Left renal cortex interstitium (tissue), 4 donors: ENCODE measurements around the gene HID1. TPM values are rescaled to one million over a fixed set of nuclear protein-coding genes. Genes with fewer than 3 reads are reported as not detected.
"Not testable (repeated sequence)": the region's sequence is repeated elsewhere in the genome, so short reads cannot be mapped to it uniquely, and the experiment has no call there.

ENCODE experiments used
- DNase-seq, 4 donors: peaks; one replicate each; pipeline ENCODE4 v3.0.0-alpha.2; 2013; ENCODE audit warnings: low read depth in 4 of 4, low spot score in 2 of 4, missing footprints in 1 of 4
- polyA plus RNA-seq, 4 donors: library from polyadenylated mRNA; unstranded; fragments of 120-200 nt; gene quantifications; one replicate each; pipeline ENCODE4 v1.2.1, GENCODE V29; 2013; ENCODE audit not compliant: insufficient read length in 4 of 4

Gene HID1
- polyA plus RNA-seq, 4 donors, result 11.6 to 19.1 (median 13.5) TPM

DNA sequence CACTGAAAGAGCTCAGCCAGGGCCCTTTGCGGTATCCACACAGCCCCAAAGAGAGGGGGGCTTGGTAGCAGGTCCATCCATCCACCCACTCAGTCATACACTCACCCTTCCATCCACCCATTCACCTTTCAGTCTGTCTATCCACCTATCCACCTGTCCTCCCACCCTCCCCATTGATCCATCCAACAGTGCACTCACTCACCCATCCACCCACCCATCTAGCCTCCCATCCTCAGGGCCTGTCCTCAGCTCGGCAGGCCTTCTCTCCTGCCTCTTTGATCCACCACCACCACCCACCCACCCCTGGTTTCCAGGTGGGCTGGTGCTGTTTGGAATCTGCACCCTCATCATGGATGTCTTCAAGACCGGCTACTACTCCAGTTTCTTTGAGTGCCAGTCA, 47.3 kb downstream of the HID1 start:
- no peak for DNase-seq

DNA sequence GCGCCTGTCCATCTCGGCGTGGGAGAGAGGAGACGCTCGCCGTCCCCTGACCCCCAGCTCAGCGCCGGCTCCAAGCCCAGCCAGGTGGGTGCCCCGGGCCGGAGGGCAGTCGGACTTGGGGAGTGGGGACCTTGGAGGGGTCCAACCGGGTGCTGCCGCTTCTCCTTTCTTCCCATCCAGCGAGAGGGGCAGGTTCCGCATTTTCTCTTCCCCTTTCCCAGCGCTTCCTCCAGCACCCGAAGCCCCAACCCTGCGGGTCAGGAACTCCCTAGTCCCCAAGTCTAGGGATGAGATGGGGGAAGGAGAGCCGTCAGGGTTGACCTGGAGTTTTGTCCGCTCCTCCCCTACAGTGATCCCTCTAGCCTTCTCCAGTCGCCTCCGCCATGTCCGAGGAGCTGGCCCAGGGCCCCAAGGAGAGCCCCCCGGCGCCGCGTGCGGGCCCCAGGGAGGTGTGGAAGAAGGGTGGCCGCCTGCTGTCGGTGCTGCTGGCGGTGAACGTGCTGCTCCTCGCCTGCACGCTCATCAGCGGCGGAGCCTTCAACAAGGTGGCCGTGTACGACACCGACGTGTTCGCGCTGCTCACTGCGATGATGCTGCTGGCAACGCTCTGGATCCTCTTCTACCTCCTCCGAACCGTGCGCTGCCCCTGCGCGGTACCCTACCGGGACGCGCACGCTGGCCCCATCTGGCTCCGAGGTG, 48.2 kb downstream of the HID1 start, which contains the start of gene OTOP2:
OTOP2 (plus strand) TSS at position 24 of the 699 bp plus-strand sequence; CDS start at position 384, 360 bp downstream.
- DNase-seq, result no peak

DNA sequence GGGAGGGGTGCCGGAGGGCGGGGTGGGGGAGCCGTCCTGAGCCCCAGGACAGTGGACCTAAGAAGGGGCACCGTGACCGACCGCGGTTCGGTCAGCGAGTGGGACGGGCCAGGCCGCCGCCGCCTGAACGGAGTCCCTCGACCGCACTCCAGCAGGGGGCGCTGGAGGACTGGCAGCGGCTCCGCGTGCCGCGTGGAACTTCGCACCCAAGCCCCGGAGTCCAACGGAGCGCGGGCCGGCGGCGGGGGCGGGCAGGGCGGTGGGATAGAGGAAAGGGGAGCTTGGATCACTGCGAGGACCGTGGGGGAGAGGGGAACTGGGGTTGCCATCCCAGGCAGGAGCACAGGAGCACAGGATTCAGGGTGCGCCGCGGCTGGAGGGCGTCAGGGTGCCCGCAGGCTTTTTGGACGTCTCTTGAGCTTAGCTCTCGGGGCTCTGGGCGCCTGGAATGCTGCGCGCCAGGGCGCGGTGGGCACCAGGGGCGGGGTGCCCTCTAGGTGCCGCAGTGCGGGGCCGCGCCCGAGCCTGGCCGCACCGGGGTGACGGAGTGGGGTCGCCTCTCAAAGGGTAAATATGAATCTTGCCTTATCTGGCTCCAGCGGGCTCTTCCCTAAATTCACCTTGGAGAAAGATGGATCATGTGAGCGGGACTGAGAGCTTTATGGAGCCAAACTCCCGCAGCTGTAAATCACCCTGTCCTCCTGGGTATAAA, 48.9 kb downstream of the HID1 start:
- no peak for DNase-seq

DNA sequence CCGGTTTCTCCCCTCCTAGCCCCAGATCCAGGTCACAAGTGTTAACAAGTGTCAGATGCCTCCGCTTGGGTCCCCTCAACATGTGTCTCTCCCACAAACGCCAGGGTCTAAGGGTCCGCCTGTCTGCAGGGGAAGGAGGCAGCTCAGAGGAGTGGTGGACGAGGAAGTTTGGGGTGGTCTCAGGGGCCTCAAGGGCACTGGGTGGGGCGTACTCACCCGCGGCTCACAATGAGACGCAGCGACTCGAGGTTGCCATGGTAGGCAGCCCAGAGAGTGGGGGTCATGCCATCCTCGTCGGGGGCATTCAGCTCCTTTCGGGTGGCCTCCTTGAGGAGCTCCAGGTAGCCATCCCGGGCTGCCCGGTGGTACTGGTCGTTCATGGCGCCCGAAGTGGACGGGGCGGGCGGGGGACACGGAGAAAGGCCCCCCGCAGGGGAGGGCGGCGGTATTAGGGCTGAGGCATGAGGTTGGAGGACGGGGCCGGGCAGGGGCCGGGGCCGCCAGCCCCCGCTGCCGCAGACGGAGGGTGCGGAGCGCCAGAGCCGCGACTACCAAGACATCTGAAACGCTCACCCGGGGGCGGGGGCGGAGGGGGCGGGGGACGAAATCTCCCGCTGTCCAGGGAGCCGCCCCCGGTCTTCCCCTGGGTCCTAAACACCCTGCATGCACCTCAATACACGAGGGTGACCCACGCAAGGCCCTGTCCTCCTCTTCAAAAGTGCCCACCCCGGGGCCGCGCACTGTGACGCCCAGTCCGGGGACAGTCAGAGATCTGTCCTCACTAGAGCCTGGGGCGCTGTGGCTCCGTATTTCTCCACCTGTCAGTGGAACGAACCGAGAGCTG, 49.6 kb downstream of the HID1 start, which contains the start of gene USH1G:
USH1G (minus strand) TSS at position 562 of the 844 bp plus-strand sequence; CDS start at position 380, 182 bp downstream.
- no peak for DNase-seq

DNA sequence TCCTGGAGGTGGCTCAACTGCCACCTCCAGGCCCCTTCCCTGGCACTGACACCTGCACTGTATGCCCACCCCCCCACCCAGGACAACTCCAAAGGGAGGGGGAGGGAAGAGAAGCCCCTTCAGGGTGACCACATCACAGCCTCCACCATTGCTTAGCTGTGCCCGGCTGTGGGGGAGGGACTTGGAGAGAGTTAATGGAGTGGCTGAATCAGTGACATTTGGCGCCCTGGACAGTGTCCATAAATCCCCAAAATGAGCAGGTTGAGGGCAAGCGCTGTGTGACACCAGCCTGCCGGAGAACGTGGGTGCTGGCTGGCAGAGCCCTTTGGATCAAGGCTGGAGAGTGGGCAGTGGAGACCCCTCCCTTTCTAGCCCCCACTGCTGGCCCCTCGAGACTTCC, 50.4 kb downstream of the HID1 start:
- DNase-seq, result no peak

DNA sequence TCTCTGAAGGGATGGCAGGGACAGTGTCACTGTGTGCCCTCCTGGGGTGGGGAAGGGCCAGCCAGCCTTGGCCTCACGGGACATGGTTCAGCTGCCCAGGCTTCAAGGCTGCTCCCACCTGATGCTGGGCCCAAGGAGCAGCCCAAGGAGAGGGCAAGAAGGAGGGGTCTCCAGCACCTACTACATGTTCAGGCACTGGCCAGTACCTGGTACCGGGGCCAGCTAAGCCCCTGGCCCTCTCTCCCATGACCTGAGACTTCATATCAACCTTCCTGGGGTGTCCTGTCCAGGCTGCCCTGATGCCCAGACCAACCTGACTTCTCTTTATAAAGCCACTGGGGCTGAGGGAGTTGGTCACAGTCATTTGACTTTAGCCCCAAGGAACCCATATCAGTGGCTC, 50.8 kb downstream of the HID1 start:
- no peak for DNase-seq

DNA sequence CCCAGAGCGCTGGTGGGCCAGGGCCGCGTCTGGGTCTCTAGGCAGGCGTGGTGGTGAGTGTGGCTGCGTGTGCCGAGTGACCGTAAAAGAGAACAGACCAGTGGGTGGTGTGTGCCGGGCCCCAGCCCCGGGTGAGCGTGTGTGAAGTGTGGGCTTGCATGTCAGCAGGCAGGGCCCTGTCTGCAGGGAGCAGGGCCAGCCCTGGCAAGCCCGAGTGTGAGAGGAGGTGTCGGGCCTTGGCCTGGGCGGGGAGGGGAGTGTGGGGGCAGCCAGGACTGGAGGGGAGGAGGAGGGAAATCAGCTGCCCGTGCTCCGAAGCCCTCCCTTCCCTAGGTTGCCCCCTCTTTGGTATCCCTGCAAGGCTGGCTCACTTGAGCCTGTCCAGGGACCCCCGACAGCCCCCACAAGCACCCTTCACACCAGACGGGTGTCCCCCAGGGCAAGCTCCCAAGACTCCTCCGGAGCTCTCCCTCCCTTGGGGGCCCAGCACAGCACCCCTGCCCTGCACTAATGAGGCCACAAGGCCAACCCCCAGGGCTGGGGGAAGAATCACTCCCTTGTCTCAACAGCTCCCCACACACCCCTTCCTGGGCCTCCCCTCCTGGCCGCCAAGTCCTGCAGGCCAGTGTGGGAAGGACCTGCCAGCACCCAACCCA, 51.4 kb downstream of the HID1 start:
- no peak for DNase-seq

DNA sequence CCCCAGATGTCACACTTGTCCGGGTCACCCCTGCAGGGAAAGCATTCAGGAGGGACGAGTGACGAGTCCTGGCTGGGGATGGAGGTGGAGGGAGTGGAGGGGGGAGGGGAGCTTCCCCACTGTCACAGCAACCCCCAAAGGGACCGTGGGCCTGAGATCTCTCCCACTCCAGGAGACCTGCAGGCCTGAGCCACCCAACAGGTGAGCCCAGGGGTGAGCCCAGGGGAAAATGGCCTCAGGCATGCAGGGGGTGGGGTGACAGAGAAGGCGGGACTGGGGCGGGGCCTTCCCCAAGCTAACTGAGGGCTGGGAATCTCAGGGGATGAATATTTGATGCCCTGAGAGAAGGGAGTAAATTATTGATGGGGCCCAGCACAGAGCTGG, 51.9 kb downstream of the HID1 start:
- DNase-seq, result no peak

DNA sequence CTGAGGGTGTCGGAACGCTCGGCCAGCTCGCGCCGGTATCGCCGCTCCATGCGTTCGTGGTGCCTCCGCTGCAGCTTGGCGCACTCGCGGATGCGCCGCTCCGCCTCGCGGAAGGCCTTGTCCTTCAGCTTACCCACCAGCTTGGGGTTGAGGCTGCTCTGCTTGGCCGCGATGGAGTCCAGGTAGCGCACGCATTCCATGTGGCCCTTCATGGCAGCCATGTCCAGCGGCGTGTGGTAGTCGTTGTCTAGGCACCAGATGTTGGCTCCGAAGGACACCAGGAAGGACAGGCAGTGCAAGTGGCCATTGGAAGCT, 52.3 kb downstream of the HID1 start:
- DNase-seq, result no peak

DNA sequence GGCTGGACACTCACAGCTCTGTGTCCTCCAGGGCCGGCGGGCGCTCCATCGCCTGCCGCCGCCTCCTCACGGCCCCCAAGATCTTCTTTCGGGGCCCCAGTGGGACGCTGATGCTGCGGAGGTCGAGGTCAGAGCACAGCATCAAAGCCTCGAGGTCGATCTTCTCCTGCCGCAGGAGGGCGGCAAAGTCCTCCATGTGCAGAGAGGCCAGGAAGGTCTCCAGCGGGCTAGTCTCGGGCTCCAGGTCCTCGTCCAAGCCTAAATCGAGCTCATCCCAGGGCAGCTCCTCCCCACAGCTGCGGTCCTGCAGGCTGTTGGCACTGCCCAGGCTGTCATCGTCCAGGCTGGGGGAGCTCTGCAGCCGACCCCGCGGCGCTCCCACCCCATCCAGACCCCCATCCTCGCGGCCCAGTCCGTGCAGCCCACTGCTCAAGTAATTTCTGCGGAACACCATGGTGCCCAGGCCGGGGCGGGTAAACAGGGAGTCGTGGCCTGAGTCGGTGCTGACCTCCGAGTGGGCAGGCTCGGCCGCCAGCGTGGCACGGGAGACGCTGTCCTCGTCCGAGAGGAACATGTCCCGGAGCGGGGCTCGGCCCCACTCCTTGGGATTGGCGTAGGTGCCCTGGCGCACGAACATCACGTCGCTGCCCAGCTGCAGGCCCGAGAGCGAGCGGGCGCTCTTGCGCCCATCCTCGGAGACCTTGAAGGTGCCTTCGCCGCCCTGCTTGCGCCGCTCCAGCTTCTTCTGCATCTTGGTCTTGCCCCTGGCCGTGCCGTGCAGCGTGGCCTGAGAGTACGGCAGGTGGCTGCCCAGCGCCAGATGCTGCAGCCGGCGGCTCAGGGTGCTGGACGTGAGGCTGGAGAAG, 52.9 kb downstream of the HID1 start:
- no peak for DNase-seq

DNA sequence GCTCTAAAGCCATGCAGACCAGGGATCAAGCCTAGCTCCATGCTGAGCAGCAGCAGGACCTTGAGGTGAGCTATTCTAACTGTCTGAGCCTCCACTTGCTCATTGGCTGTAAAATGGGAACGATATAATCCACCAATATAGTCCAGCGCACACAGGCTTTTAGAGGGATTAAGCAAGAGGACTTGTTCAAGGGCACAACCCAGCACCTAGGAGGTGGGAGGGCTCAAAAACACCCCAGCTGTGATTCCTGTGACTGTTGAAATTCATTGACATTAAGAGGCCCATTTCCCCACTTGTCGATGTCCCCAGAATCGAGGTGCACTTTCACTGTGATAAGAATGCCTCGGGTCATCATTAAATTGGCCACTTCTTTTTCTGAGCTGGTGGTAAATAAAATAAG, 53.7 kb downstream of the HID1 start:
- DNase-seq, result no peak

DNA sequence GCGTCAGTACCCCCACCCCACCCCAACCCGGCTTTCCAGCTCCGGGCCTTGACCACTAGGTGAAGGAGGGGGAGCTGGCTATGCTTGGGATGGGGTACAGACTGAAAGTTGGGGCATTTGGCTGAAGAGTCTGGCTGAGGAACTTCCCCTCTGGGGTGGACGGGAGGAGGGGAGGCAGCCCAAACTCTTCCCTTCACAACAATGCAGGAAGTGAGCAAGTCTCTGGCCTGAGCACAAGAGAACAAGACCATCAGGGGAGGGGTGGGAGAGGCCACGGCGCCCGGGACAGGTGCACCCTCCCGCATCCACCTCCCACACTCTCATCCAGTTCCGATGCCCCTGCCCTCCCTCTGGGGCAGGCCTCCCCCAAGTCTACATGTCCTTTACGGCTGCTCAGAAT, 55.1 kb downstream of the HID1 start:
- no peak for DNase-seq

DNA sequence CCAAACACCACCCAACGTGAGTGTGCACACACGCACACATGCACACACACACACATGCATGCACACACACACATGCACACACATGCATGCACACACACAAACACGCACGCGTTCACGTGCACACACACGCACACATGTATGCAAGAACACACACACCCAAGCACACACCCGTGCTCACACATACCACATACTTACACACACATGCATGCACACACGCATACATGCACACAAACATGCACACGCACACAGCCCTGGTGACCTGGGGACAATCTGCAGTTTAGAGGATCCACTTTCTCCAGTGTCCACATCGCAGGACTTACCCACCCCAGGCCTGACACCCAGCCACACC, 55.7 kb downstream of the HID1 start:
- DNase-seq, result no peak

DNA sequence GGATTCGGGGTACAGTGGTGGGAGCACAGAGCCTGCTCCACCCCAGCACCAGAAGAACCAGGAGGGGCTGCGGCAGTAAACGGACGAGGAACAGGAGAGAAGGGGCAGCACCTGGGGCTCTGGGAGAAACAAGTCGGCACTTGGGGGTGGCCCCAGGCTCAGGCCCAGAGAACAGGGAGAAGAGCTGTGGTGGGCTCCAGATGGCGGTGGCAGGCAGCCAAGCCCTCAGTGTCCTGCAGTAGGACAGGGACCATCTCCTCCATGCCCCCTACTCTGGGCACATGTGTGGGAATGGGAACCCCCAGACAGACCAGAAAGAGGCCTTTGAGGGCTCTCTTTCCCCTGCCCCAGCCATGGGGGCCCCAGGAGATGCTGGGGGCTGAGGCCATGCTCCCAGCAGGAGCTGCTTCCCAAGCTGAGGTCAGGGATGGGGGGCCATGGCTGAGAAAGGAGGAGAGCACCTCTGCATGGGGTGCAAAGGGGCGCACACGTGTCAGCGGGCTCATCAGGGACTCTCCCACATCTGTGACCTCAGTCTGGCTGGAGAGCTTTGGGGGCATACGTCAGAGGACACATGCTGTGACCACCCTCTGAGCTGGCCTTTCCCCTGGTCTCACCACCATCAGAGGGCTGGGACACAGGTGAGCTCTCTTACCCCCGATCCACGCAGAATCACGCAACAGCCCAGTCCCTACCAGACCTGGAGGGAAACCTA, 56.3 kb downstream of the HID1 start:
- DNase-seq, result no peak

DNA sequence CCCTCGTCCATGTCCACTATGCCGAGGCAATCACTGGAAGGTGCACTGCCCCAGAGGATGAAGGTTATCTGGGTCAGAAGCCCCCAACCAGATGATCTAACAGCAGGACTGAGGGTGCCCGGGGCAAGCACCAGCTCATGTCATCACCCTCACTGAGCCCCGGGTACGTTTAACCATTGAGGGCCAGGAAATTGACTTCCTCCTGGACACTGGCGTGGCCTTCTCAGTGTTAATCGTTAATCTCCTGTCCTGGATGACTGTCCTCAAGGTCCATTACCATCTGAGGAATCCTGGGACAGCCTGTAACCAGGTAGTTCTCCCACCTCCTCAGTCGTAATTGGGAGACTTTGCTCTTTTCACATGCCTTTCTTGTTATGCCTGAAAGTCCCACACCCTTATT, 61.1 kb downstream of the HID1 start:
- not testable (repeated sequence) for DNase-seq

DNA sequence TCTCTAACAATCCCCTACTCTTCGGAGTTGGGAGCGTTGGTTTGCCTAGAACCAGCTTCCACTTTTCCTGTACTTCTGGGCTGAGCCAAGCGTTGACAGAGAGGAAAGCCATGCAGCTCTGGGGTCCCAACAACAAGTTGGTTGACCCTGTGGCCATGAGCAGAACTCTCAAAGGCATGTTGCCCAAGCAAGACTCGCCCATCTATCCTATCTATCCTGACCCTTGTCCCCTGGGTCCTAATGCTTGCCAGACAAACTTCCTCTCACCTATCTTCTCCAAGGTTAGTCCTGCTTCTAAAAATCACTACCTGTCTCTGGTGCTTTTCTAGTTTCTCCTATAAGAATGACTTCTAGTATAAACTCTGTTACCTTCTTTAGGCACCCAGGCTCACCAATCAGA, 63.5 kb downstream of the HID1 start:
- not testable (repeated sequence) for DNase-seq

DNA sequence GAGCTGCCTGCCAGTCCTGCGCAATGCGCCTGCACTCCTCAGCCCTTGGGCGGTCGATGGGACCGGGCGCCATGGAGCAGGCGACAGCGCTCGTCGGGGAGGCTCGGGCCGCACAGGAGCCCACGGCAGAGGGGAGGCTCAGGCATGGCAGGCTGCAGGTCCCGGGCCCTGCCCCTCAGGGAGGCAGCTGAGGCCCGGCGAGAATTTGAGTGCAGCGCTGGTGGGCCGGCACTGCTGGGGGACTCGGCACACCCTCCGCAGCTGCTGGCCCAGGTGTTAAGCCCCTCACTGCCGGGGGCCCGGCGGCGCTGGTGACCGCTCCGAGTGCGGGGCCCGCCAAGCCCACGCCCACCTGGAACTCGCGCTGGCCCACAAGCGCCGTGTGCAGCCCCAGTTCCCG, 65.5 kb downstream of the HID1 start:
- no peak for DNase-seq

DNA sequence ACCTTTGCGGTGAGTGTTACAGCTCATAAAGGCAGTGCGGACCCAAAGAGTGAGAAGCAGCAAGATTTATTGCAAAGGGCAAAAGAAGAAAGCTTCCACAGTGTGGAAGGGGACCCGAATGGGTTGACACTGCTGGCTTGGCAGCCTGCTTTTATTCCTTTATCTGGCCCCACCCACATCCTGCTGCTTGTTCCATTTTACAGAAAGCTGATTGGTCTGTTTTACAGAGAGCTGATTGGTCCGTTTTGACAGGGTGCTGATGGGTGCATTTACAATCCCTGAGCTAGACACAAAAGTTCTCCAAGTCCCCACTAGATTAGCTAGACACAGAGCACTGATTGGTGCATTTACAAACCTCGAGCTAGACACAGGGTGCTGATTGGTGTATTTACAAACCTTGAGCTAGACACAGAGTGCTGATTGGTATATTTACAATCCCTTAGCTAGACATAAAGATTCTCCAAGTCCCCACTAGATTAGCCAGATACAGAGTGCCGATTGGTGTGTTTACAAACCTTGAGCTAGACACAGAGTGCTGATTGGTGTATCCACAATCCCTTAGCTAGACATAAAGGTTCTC, 66.3 kb downstream of the HID1 start:
- DNase-seq, result not testable (repeated sequence)
